ENCODE measurements around the gene TAP1.
"Not testable (repeated sequence)": the region's sequence is repeated elsewhere in the genome, so short reads cannot be mapped to it uniquely, and the experiment has no call there.

TAP1 gene

DNA sequence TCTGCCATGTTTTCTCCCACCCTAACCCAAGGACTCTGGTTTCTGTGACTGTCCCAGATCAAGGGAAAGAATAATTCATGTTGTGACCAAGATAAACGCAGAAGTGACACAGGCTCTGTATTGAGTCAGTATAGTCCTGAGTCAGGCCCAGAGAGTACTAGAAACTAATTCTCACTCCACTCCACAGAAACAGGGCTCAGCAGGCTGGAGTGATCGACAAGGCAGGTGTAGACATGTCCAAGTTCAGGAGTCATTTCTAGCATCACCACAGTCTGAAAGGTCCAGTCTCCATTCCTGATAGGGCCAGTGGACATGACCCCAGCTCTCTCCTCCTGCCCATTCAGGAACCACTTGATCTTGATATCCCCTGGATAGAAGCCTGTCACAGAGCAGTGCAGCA lies 39.4 kb downstream of the TAP1 start:
- DNase-seq, result no peak
- Histone ChIP-seq H3K4me3 (ENCODE audit: low read depth, low read length) (no peak overlapping the region), H3K27ac (no peak overlapping the region), H3K36me3 (replicated peaks) (no peaks in the 10 kb centered on the region), H3K27me3 (replicated peaks) (no peaks in the 10 kb centered on the region)
- in situ Hi-C loops (cut with HindIII; ENCODE audit: low pct_ligation_motif_present, low sequenced_read_pairs), result no loop called here
- no peak for TF ChIP-seq CTCF (IDR thresholded peaks at IDR 0.05; ENCODE audit: low read depth, low read length, missing control alignments)

DNA sequence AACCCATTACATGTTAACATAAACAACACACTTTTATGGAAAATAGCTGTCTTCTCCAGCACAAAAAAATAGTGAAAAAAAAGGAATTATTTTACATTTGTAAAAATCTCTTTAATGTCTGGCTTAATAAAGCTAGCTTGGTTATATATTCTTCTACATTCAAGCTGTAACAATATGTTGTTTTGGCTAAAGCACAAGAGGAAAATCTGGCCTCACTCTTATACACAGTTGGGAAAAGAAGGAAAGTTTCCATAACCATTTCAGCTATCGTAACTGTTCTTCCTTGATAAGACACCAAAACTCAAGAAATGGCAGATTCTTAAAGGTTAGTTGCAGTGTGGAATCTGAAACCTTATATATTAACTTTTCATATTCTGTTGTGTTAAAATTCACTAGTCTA lies 44.3 kb downstream of the TAP1 start:
- Histone ChIP-seq H3K27ac (no peak overlapping the region), H3K4me3 (ENCODE audit: low read depth, low read length) (no peak overlapping the region), H3K36me3 (replicated peaks) (no peaks in the 10 kb centered on the region), H3K27me3 (replicated peaks) (no peaks in the 10 kb centered on the region)
- TF ChIP-seq CTCF (IDR thresholded peaks at IDR 0.05; ENCODE audit: low read depth, low read length, missing control alignments), result no peak
- no peak for DNase-seq
- in situ Hi-C loops (cut with HindIII; ENCODE audit: low pct_ligation_motif_present, low sequenced_read_pairs), result no loop called here

DNA sequence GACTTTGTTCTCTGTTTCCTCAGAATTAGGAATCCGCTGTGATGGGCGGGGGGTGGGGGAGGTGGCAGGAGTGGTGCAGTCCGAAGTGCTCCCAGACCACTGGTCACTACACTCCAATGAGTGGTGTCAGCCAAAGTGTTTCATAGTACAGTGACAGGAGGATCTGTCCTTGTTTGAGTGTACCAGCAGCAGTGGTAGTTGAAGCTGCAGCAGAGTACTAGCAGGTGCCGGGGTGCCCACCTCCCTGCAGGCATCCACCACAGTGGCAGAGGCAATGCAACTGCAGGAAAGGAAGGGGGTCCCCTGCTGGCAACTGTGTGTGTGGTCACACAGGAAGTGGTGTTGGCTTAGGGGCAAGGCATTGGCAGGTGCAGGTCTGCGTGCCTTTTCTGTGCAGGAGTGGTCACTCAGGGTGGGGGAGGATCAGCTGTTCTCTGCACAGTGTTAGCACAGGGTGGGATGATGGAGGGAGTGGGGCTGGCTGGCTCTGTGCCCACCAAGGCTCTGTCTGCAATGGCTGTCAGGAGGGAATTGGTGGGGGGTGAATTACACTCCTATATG lies 46.4 kb downstream of the TAP1 start:
- in situ Hi-C loops (cut with HindIII; ENCODE audit: low pct_ligation_motif_present, low sequenced_read_pairs), result no loop called here
- no peak for TF ChIP-seq CTCF (IDR thresholded peaks at IDR 0.05; ENCODE audit: low read depth, low read length, missing control alignments)
- no peak overlapping the region for H3K27ac ChIP-seq

DNA sequence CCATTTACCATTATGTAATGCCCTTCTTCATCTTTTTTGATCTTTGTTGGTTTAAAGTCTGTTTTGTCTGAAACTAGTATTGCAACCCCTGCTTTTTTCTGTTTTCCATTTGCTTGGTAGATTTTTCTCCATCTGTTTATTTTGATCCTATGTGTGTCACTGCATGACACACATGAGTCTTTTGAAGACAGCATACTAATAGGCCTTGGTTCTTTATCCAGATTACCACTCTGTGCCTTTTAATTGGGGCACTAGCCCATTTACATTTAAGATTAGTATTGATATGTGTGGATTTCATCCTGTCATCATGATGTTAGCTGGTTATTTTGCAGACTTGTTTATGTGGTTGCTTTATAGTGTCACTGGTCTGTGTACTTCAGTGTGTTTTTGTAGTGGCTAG lies 48.1 kb downstream of the TAP1 start:
- peaks cover 16% of the 10 kb centered on the region for H3K27me3 ChIP-seq (replicated peaks)
- H3K4me3 ChIP-seq (ENCODE audit: low read depth, low read length); H3K36me3 ChIP-seq (replicated peaks); in situ Hi-C loops (cut with HindIII; ENCODE audit: low pct_ligation_motif_present, low sequenced_read_pairs); H3K27ac ChIP-seq; DNase-seq: not testable (repeated sequence)

More for the DNA sequence above, 46.4 kb downstream of the TAP1 start:
- Histone ChIP-seq H3K36me3 (replicated peaks) (no peaks in the 10 kb centered on the region), H3K4me3 (ENCODE audit: low read depth, low read length) (no peak overlapping the region), H3K27me3 (replicated peaks) (peaks cover 11% of the 10 kb centered on the region)
- DNase-seq, result no peak

DNA sequence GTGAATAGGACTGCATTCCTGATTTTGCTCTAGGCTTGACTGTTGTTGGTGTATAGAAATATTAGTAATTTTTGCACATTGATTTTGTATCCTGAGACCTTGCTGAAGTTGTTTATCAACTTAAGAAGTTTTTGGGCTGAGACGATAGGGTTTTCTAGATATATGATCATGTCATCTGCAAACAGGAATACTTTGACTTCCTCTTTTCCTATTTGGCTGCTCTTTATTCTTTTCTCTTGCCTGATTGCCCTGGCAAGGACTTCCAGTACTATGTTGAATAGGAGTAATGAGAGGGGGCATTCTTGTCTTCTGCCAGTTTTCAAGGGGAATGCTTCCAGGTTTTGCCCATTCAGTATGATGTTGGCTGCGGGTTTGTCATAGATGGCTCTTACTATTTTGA lies 50.1 kb downstream of the TAP1 start:
- TF ChIP-seq CTCF (IDR thresholded peaks at IDR 0.05; ENCODE audit: low read depth, low read length, missing control alignments), result no peak
- no peak for DNase-seq
- Histone ChIP-seq H3K4me3 (ENCODE audit: low read depth, low read length) (no peak overlapping the region), H3K27ac (no peak overlapping the region), H3K27me3 (replicated peaks) (peaks cover 16% of the 10 kb centered on the region), H3K36me3 (replicated peaks) (no peaks in the 10 kb centered on the region)
- in situ Hi-C loops (cut with HindIII; ENCODE audit: low pct_ligation_motif_present, low sequenced_read_pairs), result no loop called here

DNA sequence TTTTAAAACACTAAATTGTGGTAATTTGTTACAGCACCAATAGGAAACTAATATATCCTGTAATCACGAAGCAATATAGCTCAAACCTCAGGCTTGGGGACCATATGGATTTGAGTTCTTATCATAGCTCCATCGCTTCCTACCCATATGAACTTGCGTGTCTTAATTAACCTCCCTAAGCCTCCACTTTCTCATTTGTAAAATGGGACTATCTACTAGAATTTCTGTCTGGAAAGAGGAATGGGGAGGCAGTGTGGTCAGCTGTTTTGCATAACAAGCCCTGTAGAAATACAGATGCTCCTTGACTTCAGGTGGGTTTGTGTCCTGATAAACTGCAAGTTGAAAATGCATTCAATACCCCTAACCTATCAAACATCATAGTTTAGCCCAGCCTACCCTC lies 53.8 kb downstream of the TAP1 start:
- no peak for DNase-seq
- Histone ChIP-seq H3K4me3 (ENCODE audit: low read depth, low read length) (no peak overlapping the region), H3K36me3 (replicated peaks) (no peaks in the 10 kb centered on the region), H3K27ac (no peak overlapping the region), H3K27me3 (replicated peaks) (peaks cover 16% of the 10 kb centered on the region)
- TF ChIP-seq CTCF (IDR thresholded peaks at IDR 0.05; ENCODE audit: low read depth, low read length, missing control alignments), result no peak
- in situ Hi-C loops (cut with HindIII; ENCODE audit: low pct_ligation_motif_present, low sequenced_read_pairs), result no loop called here

Measured in brain microvascular endothelial cell (primary cell).